ENCODE measurements around the gene ATP8A2.
"Not testable (repeated sequence)": the region's sequence is repeated elsewhere in the genome, so short reads cannot be mapped to it uniquely, and the experiment has no call there.

ATP8A2 gene

DNA sequence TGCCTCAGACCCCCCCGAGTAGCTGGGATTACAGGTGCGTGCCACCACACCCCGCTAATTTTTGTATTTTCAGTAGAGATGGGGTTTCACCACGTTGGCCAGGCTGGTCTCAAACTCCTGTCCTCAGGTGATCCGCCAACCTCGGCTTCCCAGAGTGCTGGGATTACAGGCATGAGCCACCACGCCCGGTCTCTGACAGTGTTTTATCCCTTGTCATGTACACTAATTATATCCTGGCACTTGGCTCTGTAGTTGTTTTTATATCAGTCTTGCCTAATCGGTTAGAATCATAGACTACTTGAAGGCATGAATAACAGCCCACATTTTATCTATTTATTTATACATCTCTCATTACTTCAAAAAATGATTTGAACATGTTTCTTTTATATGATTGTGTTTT lies 455.4 kb downstream of the ATP8A2 start:
- H3K4me3 ChIP-seq (ENCODE audit: low read depth, low read length); H3K27ac ChIP-seq (ENCODE audit: low read depth, low read length); H3K36me3 ChIP-seq (ENCODE audit: control insufficient read depth, insufficient read depth, low read length); H3K4me1 ChIP-seq (ENCODE audit: control insufficient read depth, insufficient read depth, low read length); H3K9me3 ChIP-seq (ENCODE audit: control insufficient read depth, insufficient read depth, low read length); H3K9ac ChIP-seq (ENCODE audit: low read depth, low read length); H3K27me3 ChIP-seq (ENCODE audit: control insufficient read depth, insufficient read depth, low read length): not testable (repeated sequence)

DNA sequence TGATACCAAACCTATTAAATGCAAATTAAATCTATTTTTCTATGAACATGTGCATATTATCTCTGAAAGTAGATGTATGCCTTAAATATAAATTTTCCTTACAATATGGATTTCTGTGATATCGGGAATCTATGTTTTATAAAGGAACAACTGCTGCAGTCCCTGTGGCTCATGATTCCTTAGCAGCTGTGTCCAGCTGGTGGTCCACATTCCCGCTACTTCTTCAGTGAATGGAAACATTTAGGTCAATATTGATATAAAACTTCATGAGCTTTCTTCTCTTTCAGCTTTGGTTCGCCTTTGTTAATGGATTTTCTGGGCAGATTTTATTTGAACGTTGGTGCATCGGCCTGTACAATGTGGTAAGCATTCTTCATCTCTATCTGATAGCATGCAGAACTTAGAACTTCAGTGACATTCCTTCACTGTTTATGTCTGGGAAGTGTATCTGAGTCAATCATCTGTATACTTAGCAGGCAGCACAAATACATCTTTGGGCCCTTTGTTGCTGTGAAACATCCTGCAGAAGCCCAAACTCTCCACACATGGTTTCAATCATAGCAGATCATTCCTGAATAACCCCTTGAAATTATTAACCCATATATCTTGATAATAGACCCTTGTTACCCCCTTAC lies 456.2 kb downstream of the ATP8A2 start:
- H3K9ac ChIP-seq (ENCODE audit: low read depth, low read length): no peak overlapping the region
- no peaks in the 10 kb centered on the region for H3K36me3 ChIP-seq (ENCODE audit: control insufficient read depth, insufficient read depth, low read length)
- no peaks in the 10 kb centered on the region for H3K4me1 ChIP-seq (ENCODE audit: control insufficient read depth, insufficient read depth, low read length)
- H3K9me3 ChIP-seq (ENCODE audit: control insufficient read depth, insufficient read depth, low read length): no peaks in the 10 kb centered on the region; the same call in 1 of the 2 replicates
- H3K4me3 ChIP-seq (ENCODE audit: low read depth, low read length): no peak overlapping the region
- no peak overlapping the region for H3K27ac ChIP-seq (ENCODE audit: low read depth, low read length)
- no peaks in the 10 kb centered on the region for H3K27me3 ChIP-seq (ENCODE audit: control insufficient read depth, insufficient read depth, low read length)

DNA sequence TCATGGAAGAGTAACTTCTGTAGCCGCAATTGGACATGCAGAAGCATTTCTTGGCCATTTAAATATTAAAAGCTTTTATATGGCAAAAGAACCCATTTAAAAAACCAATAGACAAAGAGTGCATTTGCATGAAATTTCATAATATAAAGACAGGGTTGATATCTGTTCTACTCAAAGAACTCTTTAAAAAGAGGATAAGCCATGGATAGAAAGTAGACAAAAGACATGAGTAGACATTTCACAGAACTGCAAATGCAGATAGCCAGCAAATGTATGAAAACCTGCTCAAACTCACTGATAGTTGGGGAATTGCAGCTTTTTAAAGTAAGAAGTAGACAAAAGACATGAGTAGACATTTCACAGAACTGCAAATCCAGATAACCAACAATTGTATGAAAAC lies 462.0 kb downstream of the ATP8A2 start:
- Histone ChIP-seq H3K4me3 (ENCODE audit: low read depth, low read length) (no peak overlapping the region), H3K27me3 (ENCODE audit: control insufficient read depth, insufficient read depth, low read length) (no peaks in the 10 kb centered on the region), H3K36me3 (ENCODE audit: control insufficient read depth, insufficient read depth, low read length) (no peaks in the 10 kb centered on the region), H3K4me1 (ENCODE audit: control insufficient read depth, insufficient read depth, low read length) (no peaks in the 10 kb centered on the region), H3K9ac (ENCODE audit: low read depth, low read length) (no peak overlapping the region), H3K9me3 (ENCODE audit: control insufficient read depth, insufficient read depth, low read length) (no peaks in the 10 kb centered on the region), H3K27ac (ENCODE audit: low read depth, low read length) (no peak overlapping the region)

DNA sequence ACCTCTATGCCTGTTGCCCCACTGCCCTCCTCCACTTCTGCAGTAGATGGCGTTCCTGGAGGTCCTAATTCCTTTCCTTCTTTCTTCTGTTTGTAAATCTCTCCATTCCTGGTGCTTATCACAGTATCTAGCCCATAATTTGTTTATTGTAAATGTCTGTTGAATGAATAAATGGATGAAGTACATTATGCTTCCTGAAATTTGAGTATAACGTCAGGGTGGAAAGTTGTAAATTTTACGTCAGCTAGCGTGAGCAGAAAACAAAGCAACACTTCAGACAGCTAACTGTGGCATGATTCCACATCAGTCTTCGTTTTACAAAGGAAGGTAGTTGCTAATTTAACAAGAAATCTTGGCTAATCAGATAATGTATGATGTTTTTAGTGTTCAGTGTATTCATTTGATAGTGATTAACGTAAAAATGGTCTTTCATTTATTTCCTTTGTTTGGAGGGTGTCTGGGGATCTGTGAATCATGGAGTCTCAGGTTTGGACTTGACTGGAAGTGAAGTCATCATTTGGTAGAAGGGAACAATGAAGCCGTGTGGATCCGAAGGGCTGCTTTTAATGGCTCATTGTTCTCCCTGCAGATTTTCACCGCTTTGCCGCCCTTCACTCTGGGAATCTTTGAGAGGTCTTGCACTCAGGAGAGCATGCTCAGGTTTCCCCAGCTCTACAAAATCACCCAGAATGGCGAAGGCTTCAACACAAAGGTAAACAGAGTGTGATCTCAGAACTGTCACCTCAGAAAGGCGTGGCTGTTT lies 465.0 kb downstream of the ATP8A2 start:
- no peaks in the 10 kb centered on the region for H3K36me3 ChIP-seq (ENCODE audit: control insufficient read depth, insufficient read depth, low read length)
- H3K27me3 ChIP-seq (ENCODE audit: control insufficient read depth, insufficient read depth, low read length): no peaks in the 10 kb centered on the region
- H3K4me1 ChIP-seq (ENCODE audit: control insufficient read depth, insufficient read depth, low read length): no peaks in the 10 kb centered on the region
- H3K4me3 ChIP-seq (ENCODE audit: low read depth, low read length): no peak overlapping the region
- H3K9me3 ChIP-seq (ENCODE audit: control insufficient read depth, insufficient read depth, low read length): no peaks in the 10 kb centered on the region
- H3K27ac ChIP-seq (ENCODE audit: low read depth, low read length): no peak overlapping the region
- no peak overlapping the region for H3K9ac ChIP-seq (ENCODE audit: low read depth, low read length)

DNA sequence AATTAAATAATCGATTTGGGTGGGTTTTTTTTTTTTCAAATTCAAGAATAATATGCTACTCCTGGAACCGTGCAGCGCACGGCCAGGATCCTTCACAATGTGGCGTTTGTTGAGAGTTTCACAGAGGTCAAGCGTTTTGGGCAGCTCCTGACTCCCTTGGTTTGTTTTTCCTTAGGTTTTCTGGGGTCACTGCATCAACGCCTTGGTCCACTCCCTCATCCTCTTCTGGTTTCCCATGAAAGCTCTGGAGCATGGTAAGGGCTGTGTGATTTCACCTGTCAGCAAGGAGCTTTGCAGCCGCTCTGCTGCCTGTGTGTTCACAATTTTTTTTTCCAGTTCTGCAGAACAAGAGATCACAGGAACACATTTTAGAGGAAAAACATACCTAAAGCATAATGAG lies 467.6 kb downstream of the ATP8A2 start:
- Histone ChIP-seq H3K9me3 (ENCODE audit: control insufficient read depth, insufficient read depth, low read length) (no peaks in the 10 kb centered on the region), H3K27ac (ENCODE audit: low read depth, low read length) (no peak overlapping the region), H3K4me3 (ENCODE audit: low read depth, low read length) (no peak overlapping the region), H3K36me3 (ENCODE audit: control insufficient read depth, insufficient read depth, low read length) (no peaks in the 10 kb centered on the region), H3K9ac (ENCODE audit: low read depth, low read length) (no peak overlapping the region), H3K4me1 (ENCODE audit: control insufficient read depth, insufficient read depth, low read length) (no peaks in the 10 kb centered on the region), H3K27me3 (ENCODE audit: control insufficient read depth, insufficient read depth, low read length) (no peaks in the 10 kb centered on the region)

DNA sequence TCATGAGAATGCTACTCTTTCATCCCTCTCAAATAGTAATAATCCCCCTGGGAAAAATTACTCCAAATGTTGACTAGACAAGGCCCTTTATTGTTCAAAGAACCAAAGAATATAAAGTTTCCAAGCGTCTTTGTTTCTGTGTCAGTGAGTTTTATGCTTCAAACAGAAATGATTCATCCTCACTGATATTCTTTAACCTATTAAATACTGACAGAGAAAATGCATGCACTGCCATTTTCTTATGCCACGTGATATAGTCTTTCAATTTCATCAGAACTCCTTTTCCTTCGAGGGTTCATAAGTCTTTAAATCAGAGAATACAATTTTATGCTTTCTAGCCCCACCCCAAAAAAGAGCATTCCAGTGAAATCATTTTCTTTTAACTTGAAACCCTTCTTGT lies 468.5 kb downstream of the ATP8A2 start:
- H3K27ac ChIP-seq (ENCODE audit: low read depth, low read length): no peak overlapping the region
- H3K4me1 ChIP-seq (ENCODE audit: control insufficient read depth, insufficient read depth, low read length): no peaks in the 10 kb centered on the region
- H3K9ac ChIP-seq (ENCODE audit: low read depth, low read length): no peak overlapping the region
- no peaks in the 10 kb centered on the region for H3K36me3 ChIP-seq (ENCODE audit: control insufficient read depth, insufficient read depth, low read length)
- H3K4me3 ChIP-seq (ENCODE audit: low read depth, low read length): no peak overlapping the region
- no peaks in the 10 kb centered on the region for H3K27me3 ChIP-seq (ENCODE audit: control insufficient read depth, insufficient read depth, low read length)
- H3K9me3 ChIP-seq (ENCODE audit: control insufficient read depth, insufficient read depth, low read length): no peaks in the 10 kb centered on the region

DNA sequence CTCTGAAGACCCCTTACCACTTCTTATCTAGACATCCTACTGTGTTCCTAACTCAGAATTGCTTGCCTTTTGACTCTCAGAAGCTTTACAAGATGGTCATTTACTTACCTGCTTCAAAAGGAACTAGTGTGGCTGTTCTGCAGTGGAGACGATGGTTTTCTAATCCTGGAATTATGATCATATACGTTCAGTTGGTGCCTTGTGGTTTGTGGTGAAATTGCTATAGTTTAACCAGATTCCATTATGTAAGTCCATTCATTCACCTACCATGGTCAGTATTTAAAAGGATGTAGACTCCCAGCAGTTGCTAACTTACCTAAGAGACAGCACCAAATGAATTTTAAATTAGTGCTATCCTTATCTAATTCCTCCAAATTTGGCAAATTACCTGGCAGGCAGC lies 469.2 kb downstream of the ATP8A2 start:
- Histone ChIP-seq H3K36me3 (ENCODE audit: control insufficient read depth, insufficient read depth, low read length) (no peaks in the 10 kb centered on the region), H3K4me1 (ENCODE audit: control insufficient read depth, insufficient read depth, low read length) (no peaks in the 10 kb centered on the region), H3K27ac (ENCODE audit: low read depth, low read length) (no peak overlapping the region), H3K27me3 (ENCODE audit: control insufficient read depth, insufficient read depth, low read length) (no peaks in the 10 kb centered on the region), H3K4me3 (ENCODE audit: low read depth, low read length) (no peak overlapping the region), H3K9me3 (ENCODE audit: control insufficient read depth, insufficient read depth, low read length) (no peaks in the 10 kb centered on the region), H3K9ac (ENCODE audit: low read depth, low read length) (no peak overlapping the region)

DNA sequence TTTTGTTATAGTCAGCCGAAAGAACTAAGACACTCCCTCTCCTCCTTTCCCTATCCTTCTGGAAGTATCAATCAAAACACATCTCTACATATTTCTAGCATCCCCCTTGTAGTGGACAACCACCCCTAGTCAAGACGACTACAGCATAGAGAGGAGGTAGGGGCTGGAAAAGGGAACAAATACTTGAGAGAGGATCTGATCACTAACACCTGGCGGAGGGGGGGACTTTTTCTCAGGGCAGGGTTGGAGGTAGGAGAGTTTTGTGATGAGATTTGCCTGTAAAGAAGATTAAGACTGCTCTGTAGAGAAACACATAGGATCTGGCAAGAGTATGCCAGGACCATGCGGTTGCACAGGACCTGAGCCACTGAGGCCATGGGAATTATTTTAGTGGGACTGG lies 471.9 kb downstream of the ATP8A2 start:
- H3K4me1 ChIP-seq (ENCODE audit: control insufficient read depth, insufficient read depth, low read length): peaks cover 20% of the 10 kb centered on the region
- no peaks in the 10 kb centered on the region for H3K36me3 ChIP-seq (ENCODE audit: control insufficient read depth, insufficient read depth, low read length)
- H3K9me3 ChIP-seq (ENCODE audit: control insufficient read depth, insufficient read depth, low read length): no peaks in the 10 kb centered on the region
- H3K27ac ChIP-seq (ENCODE audit: low read depth, low read length): no peak overlapping the region
- H3K9ac ChIP-seq (ENCODE audit: low read depth, low read length): no peak overlapping the region
- no peak overlapping the region for H3K4me3 ChIP-seq (ENCODE audit: low read depth, low read length)
- no peaks in the 10 kb centered on the region for H3K27me3 ChIP-seq (ENCODE audit: control insufficient read depth, insufficient read depth, low read length)

DNA sequence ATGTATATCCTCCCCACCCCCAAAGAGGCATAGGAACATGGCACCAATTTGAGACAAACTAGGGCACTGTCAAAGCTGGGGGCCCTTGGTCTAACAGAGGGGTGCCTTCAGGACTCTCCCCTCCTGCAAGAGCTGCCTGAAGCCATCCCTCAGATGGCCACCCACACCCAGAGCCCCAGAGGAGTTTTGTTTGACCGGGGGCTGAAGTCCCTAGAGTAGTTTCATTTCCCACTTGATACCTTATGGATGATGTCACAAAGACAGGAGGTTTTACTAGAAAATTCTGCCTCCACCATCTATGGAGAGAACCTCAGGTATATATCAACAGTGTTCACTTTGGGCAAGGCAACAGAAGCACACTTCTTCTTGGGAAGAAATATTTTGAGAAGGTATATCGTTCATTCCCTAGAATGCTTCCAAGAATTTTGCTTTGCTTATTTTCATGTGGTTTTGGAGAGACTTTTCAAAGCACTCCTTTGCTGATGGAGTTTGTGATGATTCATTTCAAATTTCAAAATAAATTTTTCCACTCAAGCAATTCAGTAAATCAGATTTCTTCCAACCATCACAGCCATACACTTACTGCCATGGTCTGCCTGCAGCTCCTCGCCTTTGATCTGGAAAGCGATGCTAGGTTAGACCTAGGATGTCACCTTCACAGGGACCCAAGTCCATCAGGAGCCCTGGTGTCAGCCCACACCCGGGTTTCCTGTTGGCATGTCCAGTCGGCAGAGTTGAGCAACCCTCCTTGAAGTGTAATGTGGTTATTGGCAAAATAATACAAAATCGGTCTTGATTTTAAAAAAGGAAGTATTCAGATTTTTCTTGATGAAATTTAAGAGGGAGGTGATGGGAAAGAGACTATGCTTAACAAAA lies 473.0 kb downstream of the ATP8A2 start:
- H3K27me3 ChIP-seq (ENCODE audit: control insufficient read depth, insufficient read depth, low read length): no peaks in the 10 kb centered on the region
- no peak overlapping the region for H3K9ac ChIP-seq (ENCODE audit: low read depth, low read length)
- H3K9me3 ChIP-seq (ENCODE audit: control insufficient read depth, insufficient read depth, low read length): no peaks in the 10 kb centered on the region
- H3K4me1 ChIP-seq (ENCODE audit: control insufficient read depth, insufficient read depth, low read length): peaks cover 30% of the 10 kb centered on the region
- H3K27ac ChIP-seq (ENCODE audit: low read depth, low read length): no peak overlapping the region
- H3K36me3 ChIP-seq (ENCODE audit: control insufficient read depth, insufficient read depth, low read length): no peaks in the 10 kb centered on the region
- H3K4me3 ChIP-seq (ENCODE audit: low read depth, low read length): no peak overlapping the region

DNA sequence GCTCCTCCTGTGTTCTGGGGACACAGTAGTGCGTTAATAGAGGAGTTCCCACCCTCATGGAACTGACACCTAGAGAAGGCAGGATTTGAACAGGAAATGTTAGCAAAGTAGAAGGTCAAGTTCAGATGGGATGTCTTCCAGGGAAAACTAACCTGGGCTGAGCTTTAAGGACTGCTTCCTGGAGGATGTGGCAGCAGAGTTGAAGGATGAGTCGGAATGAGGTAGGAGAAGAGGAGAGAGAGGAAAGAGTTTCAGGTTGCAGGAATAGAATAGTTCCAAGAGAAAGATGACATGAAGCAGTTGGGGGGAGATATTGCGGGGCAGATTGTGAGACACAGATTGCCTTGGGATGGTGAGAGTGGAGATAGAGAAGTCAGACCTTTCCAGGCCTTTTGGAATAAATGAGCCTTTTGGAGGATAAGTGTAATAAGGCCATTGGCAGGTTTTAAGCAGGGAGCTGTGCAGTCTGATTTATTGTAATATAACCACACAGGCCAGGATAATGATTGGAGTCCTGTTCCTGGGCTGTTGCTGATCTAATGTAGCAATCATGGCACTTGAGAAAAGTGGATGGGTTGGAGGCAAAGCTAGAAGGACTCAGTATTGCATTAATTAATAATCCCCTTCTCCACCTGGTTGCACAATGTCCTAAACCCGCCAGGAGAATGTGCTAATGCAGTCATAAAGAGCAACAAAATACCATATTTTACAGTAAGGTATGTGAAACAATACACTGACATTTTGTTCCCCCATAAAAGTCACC lies 474.6 kb downstream of the ATP8A2 start:
- Histone ChIP-seq H3K4me1 (ENCODE audit: control insufficient read depth, insufficient read depth, low read length) (peaks cover 35% of the 10 kb centered on the region), H3K9ac (ENCODE audit: low read depth, low read length) (no peak overlapping the region), H3K27ac (ENCODE audit: low read depth, low read length) (no peak overlapping the region)

More for the DNA sequence above, 474.6 kb downstream of the ATP8A2 start:
- no peaks in the 10 kb centered on the region for H3K27me3 ChIP-seq (ENCODE audit: control insufficient read depth, insufficient read depth, low read length)
- H3K9me3 ChIP-seq (ENCODE audit: control insufficient read depth, insufficient read depth, low read length): no peaks in the 10 kb centered on the region
- H3K4me3 ChIP-seq (ENCODE audit: low read depth, low read length): no peak overlapping the region
- no peaks in the 10 kb centered on the region for H3K36me3 ChIP-seq (ENCODE audit: control insufficient read depth, insufficient read depth, low read length)
